ENCODE data around the gene FBXW8.

FBXW8 gene

GRCh38 chr12:117060246-117060928 lies 149.6 kb downstream of the FBXW8 start:
- TF ChIP-seq CTCF (IDR thresholded peaks at IDR 0.05; ENCODE audit: extremely low read depth, missing control alignments), result no peak
- DNase-seq (ENCODE audit: low spot score), result no peak

GRCh38 chr12:117060929-117061305 lies 150.2 kb downstream of the FBXW8 start:
- TF ChIP-seq CTCF (IDR thresholded peaks at IDR 0.05; ENCODE audit: extremely low read depth, missing control alignments), result no peak
- DNase-seq (ENCODE audit: low spot score), result no peak

- no peak for TF ChIP-seq CTCF (IDR thresholded peaks at IDR 0.05; ENCODE audit: extremely low read depth, missing control alignments)
Measured at GRCh38 chr12:117061555-117062079, 150.9 kb downstream of the FBXW8 start.

GRCh38 chr12:117063162-117063911 lies 152.6 kb downstream of the FBXW8 start:
- no peak for DNase-seq (ENCODE audit: low spot score)
- no peak for TF ChIP-seq CTCF (IDR thresholded peaks at IDR 0.05; ENCODE audit: extremely low read depth, missing control alignments)

More at GRCh38 chr12:117061555-117062079, 150.9 kb downstream of the FBXW8 start:
- DNase-seq (ENCODE audit: low spot score), result no peak

- TF ChIP-seq CTCF (IDR thresholded peaks at IDR 0.05; ENCODE audit: extremely low read depth, missing control alignments), result no peak
- DNase-seq (ENCODE audit: low spot score), result no peak
Measured at GRCh38 chr12:117064049-117064448, 153.3 kb downstream of the FBXW8 start.

- TF ChIP-seq CTCF (IDR thresholded peaks at IDR 0.05; ENCODE audit: extremely low read depth, missing control alignments), result no peak
- DNase-seq (ENCODE audit: low spot score), result no peak
Measured at GRCh38 chr12:117064596-117064995, 153.8 kb downstream of the FBXW8 start.

GRCh38 chr12:117067016-117067415 lies 156.3 kb downstream of the FBXW8 start:
- no peak for TF ChIP-seq CTCF (IDR thresholded peaks at IDR 0.05; ENCODE audit: extremely low read depth, missing control alignments)
- no peak for DNase-seq (ENCODE audit: low spot score)

Measured in GM20000 (cell line).